Sigmoid colon (tissue), 4 donors: ENCODE measurements around the gene JAG2.

Source experiments
- EP300 ChIP-seq, 4 donors: sonication (generic); formaldehyde crosslinking; IDR thresholded peaks; one replicate each; pipeline ENCODE4 v1.6.1; 2017; ENCODE audit warnings: antibody characterized with exemption in 4 of 4
- TF ChIP-seq, protein P1 (sequence below), 4 experiments: fragments of 450-650 bp in 3 of 4; fragments of 200-600 bp in 1 of 4; IDR thresholded peaks; one replicate each; pipeline ENCODE4 v1.5.1; 2016 to 2019; ENCODE audit warnings: antibody characterized with exemption in 4 of 4, mild to moderate bottlenecking in 3 of 4, moderate library complexity in 2 of 4

DNA sequence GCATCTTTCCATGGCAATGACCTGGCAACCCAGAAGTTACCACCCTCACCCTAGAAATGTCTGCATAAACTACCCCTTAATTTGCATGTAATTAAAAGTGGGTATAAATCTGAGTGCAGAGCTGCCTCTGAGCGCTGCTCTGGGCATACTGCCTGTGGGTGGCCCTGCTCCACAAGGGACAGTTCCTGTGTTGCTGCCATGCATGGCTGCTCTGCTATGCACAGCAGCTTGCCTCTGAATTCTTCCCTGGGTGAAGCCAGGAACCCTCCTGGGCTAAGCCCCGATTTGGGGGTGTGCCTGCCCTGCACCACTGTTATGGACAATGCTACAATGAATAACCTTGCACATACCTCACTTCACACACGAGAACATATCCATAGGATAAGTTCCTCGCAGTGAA is 67.7 kb downstream of the JAG2 start:
- TF ChIP-seq, protein P1, sequence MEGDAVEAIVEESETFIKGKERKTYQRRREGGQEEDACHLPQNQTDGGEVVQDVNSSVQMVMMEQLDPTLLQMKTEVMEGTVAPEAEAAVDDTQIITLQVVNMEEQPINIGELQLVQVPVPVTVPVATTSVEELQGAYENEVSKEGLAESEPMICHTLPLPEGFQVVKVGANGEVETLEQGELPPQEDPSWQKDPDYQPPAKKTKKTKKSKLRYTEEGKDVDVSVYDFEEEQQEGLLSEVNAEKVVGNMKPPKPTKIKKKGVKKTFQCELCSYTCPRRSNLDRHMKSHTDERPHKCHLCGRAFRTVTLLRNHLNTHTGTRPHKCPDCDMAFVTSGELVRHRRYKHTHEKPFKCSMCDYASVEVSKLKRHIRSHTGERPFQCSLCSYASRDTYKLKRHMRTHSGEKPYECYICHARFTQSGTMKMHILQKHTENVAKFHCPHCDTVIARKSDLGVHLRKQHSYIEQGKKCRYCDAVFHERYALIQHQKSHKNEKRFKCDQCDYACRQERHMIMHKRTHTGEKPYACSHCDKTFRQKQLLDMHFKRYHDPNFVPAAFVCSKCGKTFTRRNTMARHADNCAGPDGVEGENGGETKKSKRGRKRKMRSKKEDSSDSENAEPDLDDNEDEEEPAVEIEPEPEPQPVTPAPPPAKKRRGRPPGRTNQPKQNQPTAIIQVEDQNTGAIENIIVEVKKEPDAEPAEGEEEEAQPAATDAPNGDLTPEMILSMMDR (IDR thresholded peaks at IDR 0.05): no peak
- no peak for TF ChIP-seq EP300 (IDR thresholded peaks at IDR 0.05)
